H9 (cell line): ENCODE measurements around the gene TBX5. TPM values are rescaled to one million over a fixed set of nuclear protein-coding genes. Genes with fewer than 3 reads are reported as not detected.

ENCODE experiments used
- DNase-seq: peaks from one replicate; pipeline ENCODE4 v3.0.0-alpha.2; 2017
- H2AFZ ChIP-seq: one replicate; pipeline ENCODE4 v1.6.1; 2013; ENCODE audit warnings: mild to moderate bottlenecking, low read length, control low read depth, moderate library complexity
- H2AK5ac ChIP-seq: 2 replicates; pipeline ENCODE4 v1.6.1; 2013; ENCODE audit warnings: low read length, control low read depth, mixed read lengths; ENCODE audit not compliant: insufficient read length
- H2BK120ac ChIP-seq: one replicate; pipeline ENCODE4 v1.6.1; 2013; ENCODE audit warnings: low read depth, mild to moderate bottlenecking, low read length, control low read depth, inconsistent platforms; ENCODE audit not compliant: poor library complexity, severe bottlenecking
- H2BK12ac ChIP-seq: 2 replicates; pipeline ENCODE4 v1.6.1; 2013; ENCODE audit warnings: low read length, control low read depth, mixed read lengths, low read depth; ENCODE audit not compliant: insufficient read length
- H2BK15ac ChIP-seq: 2 replicates; pipeline ENCODE4 v1.6.1; 2013; ENCODE audit warnings: low read depth, low read length, control low read depth
- H2BK20ac ChIP-seq: one replicate; pipeline ENCODE4 v1.6.1; 2013; ENCODE audit warnings: low read depth, mild to moderate bottlenecking, low read length, control low read depth, inconsistent platforms; ENCODE audit not compliant: poor library complexity, severe bottlenecking
- H2BK5ac ChIP-seq: 2 replicates; pipeline ENCODE4 v1.6.1; 2013; ENCODE audit warnings: low read length, control low read depth, mixed read lengths; ENCODE audit not compliant: insufficient read length
- H3K14ac ChIP-seq: 2 replicates; pipeline ENCODE4 v1.6.1; 2013; ENCODE audit warnings: low read length, control low read depth; ENCODE audit not compliant: insufficient read depth
- H3K18ac ChIP-seq: 2 replicates; pipeline ENCODE4 v1.6.1; 2013; ENCODE audit warnings: low read depth, mild to moderate bottlenecking, mixed read lengths, low read length, control low read depth; ENCODE audit not compliant: insufficient read length
- H3K23ac ChIP-seq: 2 replicates; pipeline ENCODE4 v1.6.1; 2013; ENCODE audit warnings: low read length, control low read depth, mixed read lengths, low read depth; ENCODE audit not compliant: insufficient read length
- H3K23me2 ChIP-seq: 2 replicates; pipeline ENCODE4 v1.6.1; 2013; ENCODE audit warnings: low read depth, mild to moderate bottlenecking, mixed read lengths, low read length, control low read depth; ENCODE audit not compliant: insufficient read length, poor library complexity, severe bottlenecking
- H3K27ac ChIP-seq: 2 replicates; pipeline ENCODE4 v1.5.1; 2013; ENCODE audit warnings: low read length, control low read depth, mixed read lengths, low read depth; ENCODE audit not compliant: insufficient read length
- H3K27me3 ChIP-seq: 2 replicates; pipeline ENCODE4 v1.6.1; 2013; ENCODE audit warnings: low read length, control low read depth, inconsistent platforms; ENCODE audit not compliant: insufficient read depth
- H3K4ac ChIP-seq: 2 replicates; pipeline ENCODE4 v1.6.1; 2013; ENCODE audit warnings: low read depth, mild to moderate bottlenecking, control low read depth, inconsistent platforms, low read length, moderate library complexity
- H3K4me1 ChIP-seq: 2 replicates; pipeline ENCODE4 v1.6.1; 2013; ENCODE audit warnings: low read length, control low read depth, inconsistent platforms; ENCODE audit not compliant: insufficient read depth
- H3K4me2 ChIP-seq: 2 replicates; pipeline ENCODE4 v1.6.1; 2013; ENCODE audit warnings: low read length, control low read depth, mixed read lengths; ENCODE audit not compliant: insufficient read length, insufficient read depth
- H3K56ac ChIP-seq: 2 replicates; pipeline ENCODE4 v1.6.1; 2013; ENCODE audit warnings: low read depth, mild to moderate bottlenecking, mixed read lengths, low read length, control low read depth; ENCODE audit not compliant: insufficient read length
- H3K79me1 ChIP-seq: 2 replicates; pipeline ENCODE4 v1.6.1; 2013; ENCODE audit warnings: low read depth, mild to moderate bottlenecking, moderate library complexity, low read length, control low read depth, inconsistent platforms; ENCODE audit not compliant: insufficient read depth, poor library complexity, severe bottlenecking
- H3K79me2 ChIP-seq: 2 replicates; pipeline ENCODE4 v1.6.1; 2013; ENCODE audit warnings: low read length, control low read depth, inconsistent platforms; ENCODE audit not compliant: insufficient read depth
- H3K9ac ChIP-seq: 2 replicates; pipeline ENCODE4 v1.6.1; 2013; ENCODE audit warnings: low read length, control low read depth, mixed read lengths; ENCODE audit not compliant: insufficient read length; ENCODE audit errors: extremely low read depth
- H3K9me3 ChIP-seq: one replicate; pipeline ENCODE4 v1.6.1; 2013; ENCODE audit warnings: low read depth, low read length, inconsistent platforms; ENCODE audit not compliant: control insufficient read depth
- H3T11ph ChIP-seq: one replicate; pipeline ENCODE4 v1.6.1; 2013; ENCODE audit warnings: mild to moderate bottlenecking, low read length, control low read depth, inconsistent platforms
- H4K20me1 ChIP-seq: one replicate; pipeline ENCODE4 v1.6.1; 2013; ENCODE audit not compliant: control insufficient read depth, insufficient read length, insufficient read depth
- H4K5ac ChIP-seq: 2 replicates; pipeline ENCODE4 v1.6.1; 2013; ENCODE audit warnings: low read depth, mild to moderate bottlenecking, mixed read lengths, low read length, control low read depth; ENCODE audit not compliant: insufficient read length
- H4K8ac ChIP-seq: replicated peaks from 2 replicates; pipeline ENCODE4 v1.6.1; 2013; ENCODE audit warnings: low read length, control low read depth, mixed read lengths, low read depth; ENCODE audit not compliant: insufficient read length
- H4K91ac ChIP-seq: 2 replicates; pipeline ENCODE4 v1.6.1; 2013; ENCODE audit warnings: low read depth, mild to moderate bottlenecking, moderate library complexity, mixed read lengths, low read length, control low read depth; ENCODE audit not compliant: insufficient read length
- H3K27ac Mint-ChIP-seq, 3 experiments: 2 replicates in 2 of 3; 3 replicates in 1 of 3; pipeline ENCODE4 v1.8.0; 2020 to 2021; ENCODE audit warnings: mixed read lengths in 3 of 3, mild to moderate bottlenecking in 1 of 3, moderate library complexity in 1 of 3
- H3K27me3 Mint-ChIP-seq: 2 replicates; pipeline ENCODE4 v1.8.0; 2021; ENCODE audit warnings: low read depth, mild to moderate bottlenecking, moderate library complexity, mixed read lengths
- H3K36me3 Mint-ChIP-seq, 3 experiments: 2 replicates in 2 of 3; 3 replicates in 1 of 3; pipeline ENCODE4 v1.8.0; 2020 to 2021; ENCODE audit warnings: low read depth in 3 of 3, mixed read lengths in 3 of 3; ENCODE audit not compliant: insufficient read depth in 1 of 3
- H3K4me1 Mint-ChIP-seq, 2 experiments: 2 replicates each; pipeline ENCODE4 v1.8.0; 2020; ENCODE audit warnings: mixed read lengths in 2 of 2
- H3K4me3 Mint-ChIP-seq, 2 experiments: 2 replicates in 1 of 2; 3 replicates in 1 of 2; pipeline ENCODE4 v1.8.0; 2020 to 2021; ENCODE audit warnings: mild to moderate bottlenecking in 2 of 2, mixed read lengths in 2 of 2, moderate library complexity in 1 of 2
- H3K9me3 Mint-ChIP-seq, 2 experiments: 2 replicates in 1 of 2; 3 replicates in 1 of 2; pipeline ENCODE4 v1.8.0; 2020; ENCODE audit warnings: mild to moderate bottlenecking in 2 of 2, mixed read lengths in 2 of 2, moderate library complexity in 1 of 2
- CTCF ChIP-seq: fragments of 200-600 bp; sonication (generic); conservative IDR thresholded peaks from 3 replicates; pipeline ENCODE4 v1.8.0; 2021; ENCODE audit warnings: antibody characterized with exemption, mild to moderate bottlenecking
- WGBS: extraction: QIAGEN DNeasy Blood & Tissue Kit; methylation state at CpG from one replicate; pipeline ENCODE4 v1.1.7; 2013; ENCODE audit warnings: missing lambda C conversion rate, low lambda C conversion rate, mixed read lengths; ENCODE audit not compliant: insufficient read length; ENCODE audit errors: extremely low coverage; 5-methylcytosine and 5-hydroxymethylcytosine counted together
- total RNA-seq: library from RNA; stranded (reverse); gene quantifications from 2 replicates; pipeline ENCODE4 v1.2.1, GENCODE V29; 2021

The TBX5 gene
- total RNA-seq, 1 experiment from 2014 or later = not detected

- no peak overlapping the region for H3K14ac ChIP-seq
- no peak overlapping the region for H2BK120ac ChIP-seq
- H3K9me3 Mint-ChIP-seq = no peaks in the 10 kb centered on the region; a peak in 1 of 5 replicates
- no peak overlapping the region for H3K9ac ChIP-seq
- H4K91ac ChIP-seq = no peak overlapping the region
- no peak overlapping the region for H3K27ac Mint-ChIP-seq
- H2BK15ac ChIP-seq = no peak overlapping the region
- H3K56ac ChIP-seq = no peak overlapping the region
- H3K23ac ChIP-seq = no peak overlapping the region
- H3K4ac ChIP-seq = no peak overlapping the region
- H3K9me3 ChIP-seq = no peaks in the 10 kb centered on the region
- peaks cover 6% of the 10 kb centered on the region for H3K4me1 ChIP-seq
- no peaks in the 10 kb centered on the region for H3K36me3 Mint-ChIP-seq
- TF ChIP-seq CTCF = no peak
- no peak overlapping the region for H2AFZ ChIP-seq
- no peak overlapping the region for H4K8ac ChIP-seq
- H3K27me3 ChIP-seq = no peaks in the 10 kb centered on the region
- no peak for DNase-seq
- H3K23me2 ChIP-seq = no peaks in the 10 kb centered on the region
- no peak overlapping the region for H2BK5ac ChIP-seq
- no peak overlapping the region for H4K5ac ChIP-seq
- no peak overlapping the region for H2BK20ac ChIP-seq
- peaks cover 7 to 14% of the 10 kb centered on the region in 2 experiments; a peak in 2 of 4 replicates for H3K4me1 Mint-ChIP-seq
- H3K4me3 Mint-ChIP-seq = no peak overlapping the region
- H2BK12ac ChIP-seq = no peak overlapping the region
- no peak overlapping the region for H3T11ph ChIP-seq
- no CpG with 5 or more reads among the region's 2 CpGs for WGBS
- peaks cover 40% of the 10 kb centered on the region for H3K27me3 Mint-ChIP-seq
- H4K20me1 ChIP-seq = peaks cover 2% of the 10 kb centered on the region
- H3K79me1 ChIP-seq = no peaks in the 10 kb centered on the region
- H3K79me2 ChIP-seq = no peaks in the 10 kb centered on the region
- H3K27ac ChIP-seq = no peak overlapping the region
- no peak overlapping the region for H3K4me2 ChIP-seq
- no peak overlapping the region for H2AK5ac ChIP-seq
- H3K18ac ChIP-seq = no peak overlapping the region
These were observed 24.8 kb downstream of the TBX5 start for GRCh38 chr12:114381177-114381576.
